Measurements from ENCODE around the gene CEMIP.

CEMIP gene

DNA sequence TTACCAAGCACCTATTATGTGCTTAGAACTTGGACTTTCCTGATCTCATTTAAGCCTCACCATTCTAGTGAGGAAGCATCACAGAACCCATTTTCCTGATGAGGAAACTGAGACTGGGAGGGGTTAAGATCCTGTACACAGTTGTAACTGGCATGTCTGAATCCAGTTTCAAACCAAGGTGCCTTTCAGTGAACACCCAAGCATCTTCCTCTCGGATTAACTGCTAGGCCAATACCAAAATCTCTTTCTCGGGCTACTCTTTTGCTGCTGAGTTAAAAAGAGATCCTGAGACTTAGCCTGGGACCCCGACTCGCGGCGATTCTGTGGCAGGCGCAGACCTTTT lies 578 bp upstream of the CEMIP start:
- H3K4me3 ChIP-seq (ENCODE audit: low read depth, low read length): no peak overlapping the region
- in situ Hi-C loops (cut with HindIII; ENCODE audit: low sequenced_read_pairs): no loop called here
- TF ChIP-seq, protein P1, sequence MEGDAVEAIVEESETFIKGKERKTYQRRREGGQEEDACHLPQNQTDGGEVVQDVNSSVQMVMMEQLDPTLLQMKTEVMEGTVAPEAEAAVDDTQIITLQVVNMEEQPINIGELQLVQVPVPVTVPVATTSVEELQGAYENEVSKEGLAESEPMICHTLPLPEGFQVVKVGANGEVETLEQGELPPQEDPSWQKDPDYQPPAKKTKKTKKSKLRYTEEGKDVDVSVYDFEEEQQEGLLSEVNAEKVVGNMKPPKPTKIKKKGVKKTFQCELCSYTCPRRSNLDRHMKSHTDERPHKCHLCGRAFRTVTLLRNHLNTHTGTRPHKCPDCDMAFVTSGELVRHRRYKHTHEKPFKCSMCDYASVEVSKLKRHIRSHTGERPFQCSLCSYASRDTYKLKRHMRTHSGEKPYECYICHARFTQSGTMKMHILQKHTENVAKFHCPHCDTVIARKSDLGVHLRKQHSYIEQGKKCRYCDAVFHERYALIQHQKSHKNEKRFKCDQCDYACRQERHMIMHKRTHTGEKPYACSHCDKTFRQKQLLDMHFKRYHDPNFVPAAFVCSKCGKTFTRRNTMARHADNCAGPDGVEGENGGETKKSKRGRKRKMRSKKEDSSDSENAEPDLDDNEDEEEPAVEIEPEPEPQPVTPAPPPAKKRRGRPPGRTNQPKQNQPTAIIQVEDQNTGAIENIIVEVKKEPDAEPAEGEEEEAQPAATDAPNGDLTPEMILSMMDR (IDR thresholded peaks at IDR 0.05; ENCODE audit: low read depth, low read length): no peak

DNA sequence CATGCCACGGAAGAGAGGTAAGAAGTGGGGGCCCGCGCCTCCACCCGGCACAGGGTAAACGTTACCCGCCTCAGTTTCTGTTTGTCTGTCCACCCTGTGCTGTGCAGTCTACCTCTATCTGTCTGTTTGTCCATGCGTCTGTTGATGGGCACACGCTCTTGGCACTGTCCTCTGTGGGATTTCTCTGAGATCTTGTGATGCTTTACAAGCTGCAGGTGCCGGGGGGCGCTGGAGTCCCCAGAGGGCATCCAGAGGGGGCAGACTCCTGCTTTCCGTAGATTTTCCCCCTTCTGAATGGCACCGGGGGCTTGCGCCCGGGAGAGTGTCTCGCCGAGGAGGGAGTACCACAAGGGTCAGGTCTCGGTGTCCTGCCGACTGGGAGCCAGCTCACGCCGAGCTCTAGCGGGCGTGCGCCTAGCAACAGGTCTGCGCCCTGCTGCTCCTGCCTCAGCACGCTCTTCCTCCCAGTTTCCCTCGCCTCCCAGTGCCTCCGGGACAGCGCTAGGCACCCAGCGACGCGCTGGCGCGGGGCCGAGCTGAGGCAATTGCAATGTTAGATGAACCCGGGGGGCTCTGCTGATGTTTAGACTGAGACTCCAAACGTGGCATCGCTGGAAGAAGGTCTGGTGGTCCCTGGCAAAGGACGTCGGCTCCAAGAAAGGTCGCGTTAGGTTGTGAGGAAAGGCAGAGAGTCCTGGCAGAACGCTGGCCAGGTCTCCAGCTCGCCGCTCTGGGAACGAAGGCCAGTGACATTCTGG lies 667 bp downstream of the CEMIP start:
- TF ChIP-seq, protein P1 (IDR thresholded peaks at IDR 0.05; ENCODE audit: low read depth, low read length): peak; percentile 3
- peak; percentile 36 for DNase-seq (ENCODE audit: low read depth, low spot score)
- in situ Hi-C loops (cut with HindIII; ENCODE audit: low sequenced_read_pairs): no loop called here
- H3K4me3 ChIP-seq (ENCODE audit: low read depth, low read length): peak overlapping the region; percentile 50

More for the DNA sequence above, 578 bp upstream of the CEMIP start:
- DNase-seq (ENCODE audit: low read depth, low spot score): peak; percentile 24

DNA sequence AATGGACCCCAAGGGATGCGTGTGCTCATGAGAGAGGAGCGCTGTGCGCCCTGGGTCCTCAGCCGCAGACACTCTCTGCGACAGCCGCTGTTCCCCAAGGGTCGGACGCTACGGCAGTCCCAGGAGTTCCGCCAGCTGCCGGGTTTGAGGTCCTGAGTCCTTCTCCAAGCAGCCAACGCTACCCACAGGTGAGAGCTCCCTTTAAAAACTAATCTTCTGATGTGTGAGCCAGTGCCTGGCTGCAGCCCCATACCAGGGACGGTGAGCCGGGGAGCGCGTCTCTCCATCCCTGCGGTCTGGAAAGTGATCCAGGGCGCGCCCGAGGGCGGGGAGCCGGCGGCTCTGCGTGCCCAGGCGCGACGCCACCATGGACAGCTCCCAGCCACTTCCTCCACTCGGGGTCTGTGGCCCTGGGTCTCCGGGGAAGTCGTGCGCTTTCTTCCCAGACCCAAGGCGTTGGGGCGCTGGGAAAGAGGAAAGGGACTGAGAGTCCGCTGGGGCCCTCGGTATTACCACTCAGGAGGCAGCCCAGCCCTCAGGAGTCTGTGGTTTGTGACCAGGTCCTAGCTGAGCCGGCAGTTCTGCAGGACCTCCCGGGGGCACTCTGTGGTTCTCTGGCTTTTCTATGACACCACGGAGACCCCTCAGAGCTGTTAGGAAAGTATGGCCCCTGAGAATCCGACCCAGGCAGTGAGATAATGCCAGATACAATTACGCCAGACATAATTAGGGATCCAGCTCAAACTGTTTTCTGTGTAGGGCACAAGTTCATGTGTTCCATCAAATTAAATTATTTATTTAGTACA lies 1.4 kb downstream of the CEMIP start:
- in situ Hi-C loops (cut with HindIII; ENCODE audit: low sequenced_read_pairs): no loop called here
- H3K4me3 ChIP-seq (ENCODE audit: low read depth, low read length): peak overlapping the region; percentile 50
- TF ChIP-seq, protein P1 (IDR thresholded peaks at IDR 0.05; ENCODE audit: low read depth, low read length): no peak

DNA sequence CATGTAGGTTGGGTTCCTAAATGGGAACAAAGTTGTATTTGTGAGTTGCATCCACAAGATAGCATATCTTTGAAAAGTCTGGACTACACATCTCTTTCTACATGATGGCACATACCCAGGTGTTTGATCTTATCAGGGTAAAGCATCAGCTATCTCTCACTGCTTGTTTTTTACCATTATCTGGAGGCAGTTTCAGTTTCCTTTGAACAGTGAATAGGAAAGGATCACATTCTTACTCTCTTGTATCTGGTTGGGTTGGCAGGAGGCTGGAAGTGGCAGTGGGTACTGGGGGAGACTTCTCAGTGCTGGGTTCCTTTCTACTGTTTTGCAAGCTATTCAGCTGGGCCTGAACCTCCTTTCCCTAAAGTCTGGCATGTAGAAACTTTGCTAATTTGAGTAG lies 4.1 kb downstream of the CEMIP start:
- in situ Hi-C loops (cut with HindIII; ENCODE audit: low sequenced_read_pairs): no loop called here
- TF ChIP-seq, protein P1 (IDR thresholded peaks at IDR 0.05; ENCODE audit: low read depth, low read length): no peak
- no peak overlapping the region for H3K4me3 ChIP-seq (ENCODE audit: low read depth, low read length)
- no peak for DNase-seq (ENCODE audit: low read depth, low spot score)

More for the DNA sequence above, 1.4 kb downstream of the CEMIP start:
- DNase-seq (ENCODE audit: low read depth, low spot score): peak; percentile 65

DNA sequence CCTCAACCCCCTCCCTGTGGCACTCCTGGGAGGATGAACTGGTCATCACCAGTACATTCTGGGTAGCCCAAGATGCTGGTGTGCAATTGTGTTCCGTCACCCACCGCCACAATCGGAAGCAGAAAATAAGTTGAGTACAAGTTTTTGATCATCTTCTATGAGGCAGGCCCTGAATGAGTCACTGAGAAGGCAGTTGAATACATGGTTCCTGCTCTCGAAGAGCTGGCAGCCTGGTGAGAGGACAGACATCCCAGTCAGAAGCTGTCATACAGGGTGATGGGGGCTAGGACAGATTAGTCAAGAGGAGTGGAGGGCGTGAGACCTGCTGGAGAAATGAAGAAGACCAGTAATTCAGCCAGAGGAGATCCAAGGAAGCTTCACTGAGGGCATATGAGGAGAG lies 6.2 kb downstream of the CEMIP start:
- in situ Hi-C loops (cut with HindIII; ENCODE audit: low sequenced_read_pairs): no loop called here
- no peak overlapping the region for H3K4me3 ChIP-seq (ENCODE audit: low read depth, low read length)
- TF ChIP-seq, protein P1 (IDR thresholded peaks at IDR 0.05; ENCODE audit: low read depth, low read length): no peak
- DNase-seq (ENCODE audit: low read depth, low spot score): no peak

DNA sequence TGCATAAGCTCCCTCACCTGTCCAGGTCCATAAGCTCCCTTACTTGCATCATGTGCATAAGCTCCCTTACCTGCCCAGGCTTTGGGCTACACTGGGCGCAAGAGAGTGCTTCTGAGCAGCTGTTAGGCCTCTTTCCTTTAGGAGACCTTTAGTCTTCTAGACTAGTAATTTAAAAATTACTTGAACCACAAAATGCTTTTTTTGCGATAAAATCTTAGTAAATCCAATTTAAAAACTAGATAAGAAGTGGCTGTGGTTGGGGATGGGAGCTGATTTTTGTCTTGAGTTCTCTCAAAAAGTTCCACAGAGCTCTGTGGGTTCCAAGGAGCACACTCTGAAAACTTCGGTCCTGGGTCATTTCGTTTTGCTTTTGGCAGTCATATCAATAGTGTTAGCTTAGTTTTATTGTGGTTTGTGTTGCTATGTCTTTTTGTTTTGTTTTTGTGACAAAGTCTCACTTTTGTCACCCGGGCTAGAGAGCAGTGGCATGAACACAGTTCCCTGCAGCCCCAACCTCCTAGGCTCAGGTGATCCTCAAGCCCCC lies 6.7 kb downstream of the CEMIP start:
- TF ChIP-seq, protein P1 (IDR thresholded peaks at IDR 0.05; ENCODE audit: low read depth, low read length): no peak
- no peak for DNase-seq (ENCODE audit: low read depth, low spot score)
- in situ Hi-C loops (cut with HindIII; ENCODE audit: low sequenced_read_pairs): no loop called here
- H3K4me3 ChIP-seq (ENCODE audit: low read depth, low read length): no peak overlapping the region

Data from astrocyte of the spinal cord (primary cell).